GM19238 (cell line): ENCODE data around the gene RPL7A.
"Not testable (repeated sequence)": the region's sequence is repeated elsewhere in the genome, so short reads cannot be mapped to it uniquely, and the experiment has no call there.

ENCODE experiments used
- DNase-seq: peaks from one replicate; pipeline ENCODE4 v3.0.0; 2011; ENCODE audit warnings: low spot score; ENCODE audit not compliant: insufficient read length

RPL7A gene

GRCh38 chr9:133347985-133348717 is at the start of gene RPL7A, which contains the start of gene MED22:
Gene RPL7A, plus strand, starts transcription at chr9:133348218. Its CDS starts 26 bp downstream, at chr9:133348244.
Gene MED22, minus strand, starts transcription at chr9:133348131. Its CDS starts 1,469 bp downstream, at chr9:133346662.
- DNase-seq: peak; percentile 86

GRCh38 chr9:133299996-133300395 is 48.0 kb upstream of the RPL7A start:
- not testable (repeated sequence) for DNase-seq

DNA sequence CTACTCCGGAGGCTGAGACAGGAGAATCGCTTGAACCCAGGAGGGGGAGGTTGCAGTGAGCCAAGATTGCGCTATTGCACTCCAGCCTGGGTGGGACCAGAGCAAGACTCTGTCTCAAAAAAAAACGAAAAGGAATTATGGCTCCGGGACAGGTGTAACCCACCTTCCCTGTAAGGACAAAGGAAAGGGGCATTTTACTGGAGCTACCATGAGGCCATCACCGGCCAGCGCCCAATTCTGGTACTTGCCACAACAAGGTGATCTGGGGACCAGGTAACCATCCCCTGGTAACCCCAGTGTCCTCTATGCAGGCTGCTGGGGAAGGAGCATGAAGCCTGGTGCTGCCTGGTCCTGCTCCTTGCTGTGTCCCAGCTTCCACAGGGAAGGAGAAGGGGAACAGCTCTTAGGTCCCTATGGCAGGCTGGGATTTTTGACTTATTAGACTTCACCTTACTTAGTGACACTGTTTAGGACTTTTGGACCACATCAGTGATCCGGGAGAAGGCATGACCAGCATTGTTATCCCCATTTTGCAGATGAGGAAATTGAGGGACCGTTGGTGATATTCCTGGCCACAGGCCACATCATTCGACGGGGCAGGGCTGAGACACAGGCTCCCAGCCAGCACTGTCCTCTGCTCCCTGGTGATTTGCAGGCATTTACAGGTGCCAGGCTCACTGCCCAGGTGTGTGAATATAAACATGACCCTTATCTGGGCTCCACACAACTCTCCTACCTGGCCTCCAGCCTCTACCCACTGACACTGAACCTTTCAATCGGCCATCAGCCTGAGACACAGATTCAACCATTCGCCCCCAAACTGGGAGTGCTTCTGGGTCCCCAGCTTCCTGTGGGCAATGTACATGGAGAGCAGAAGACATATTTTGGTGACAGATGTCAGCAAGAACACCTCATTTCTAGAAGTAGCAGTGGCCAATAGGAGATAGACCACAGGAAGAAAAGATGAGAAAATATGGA is 46.5 kb upstream of the RPL7A start:
- DNase-seq: no peak

- DNase-seq: no peak
Measured at GRCh38 chr9:133303266-133304157, 44.5 kb upstream of the RPL7A start.

DNA sequence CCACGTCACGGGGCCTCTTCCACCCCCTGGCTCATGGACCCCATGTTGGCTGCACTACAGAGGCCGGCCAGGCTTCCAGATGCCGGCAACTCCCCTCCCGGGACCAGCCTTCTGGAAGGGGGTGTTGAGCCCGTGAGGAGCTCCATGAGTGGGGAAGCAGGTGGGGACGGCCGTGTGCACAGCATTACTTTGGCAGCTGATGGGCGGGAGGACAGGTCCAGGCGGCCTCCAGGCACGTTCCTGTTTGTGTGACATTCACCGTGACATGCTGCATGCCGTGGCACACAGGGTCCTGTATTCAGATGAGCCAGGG is 43.9 kb upstream of the RPL7A start:
- DNase-seq: no peak

DNA sequence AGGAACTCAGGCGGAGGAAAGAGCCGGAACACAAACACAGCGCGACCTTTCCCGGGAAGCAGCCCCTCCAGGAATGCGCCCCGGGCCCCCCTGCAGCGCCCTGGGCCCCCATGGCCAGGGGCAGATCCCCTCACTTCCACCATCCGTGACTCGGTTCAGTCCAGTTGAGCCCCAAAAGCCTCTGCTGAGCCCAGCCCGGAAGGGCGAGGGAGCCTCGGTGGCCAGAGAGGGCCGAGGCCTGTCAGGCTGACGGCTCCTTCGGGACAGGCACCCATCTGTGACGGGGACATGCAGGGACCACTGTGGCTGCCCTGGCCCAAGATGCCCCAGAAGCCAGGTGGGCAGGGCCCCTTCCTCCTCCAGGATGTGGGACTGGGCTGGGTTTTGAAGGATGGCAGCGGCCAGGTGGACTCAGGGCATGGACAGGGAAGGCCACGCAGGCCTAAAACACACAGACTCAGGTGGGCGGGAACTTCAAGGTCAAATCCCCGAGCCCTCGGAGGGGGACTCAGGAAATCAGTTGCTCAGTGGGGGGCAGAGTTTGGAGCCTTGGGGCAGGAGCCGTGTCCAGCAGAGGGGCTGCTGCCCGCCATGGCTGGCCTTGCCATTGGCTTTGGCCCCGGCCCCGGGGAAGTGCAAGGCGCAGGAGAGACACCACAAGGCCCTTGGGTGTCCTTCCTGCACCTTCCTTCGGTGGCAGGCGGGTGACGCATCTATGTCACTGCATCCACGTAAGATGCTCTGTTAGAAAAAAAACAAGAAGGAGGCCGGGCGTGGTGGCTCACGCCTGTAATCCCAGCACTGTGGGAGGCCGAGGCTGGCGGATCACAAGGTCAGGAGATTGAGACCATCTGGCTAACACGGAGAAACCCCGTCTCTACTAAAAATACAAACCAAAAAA is 43.3 kb upstream of the RPL7A start:
- DNase-seq: no peak

DNA sequence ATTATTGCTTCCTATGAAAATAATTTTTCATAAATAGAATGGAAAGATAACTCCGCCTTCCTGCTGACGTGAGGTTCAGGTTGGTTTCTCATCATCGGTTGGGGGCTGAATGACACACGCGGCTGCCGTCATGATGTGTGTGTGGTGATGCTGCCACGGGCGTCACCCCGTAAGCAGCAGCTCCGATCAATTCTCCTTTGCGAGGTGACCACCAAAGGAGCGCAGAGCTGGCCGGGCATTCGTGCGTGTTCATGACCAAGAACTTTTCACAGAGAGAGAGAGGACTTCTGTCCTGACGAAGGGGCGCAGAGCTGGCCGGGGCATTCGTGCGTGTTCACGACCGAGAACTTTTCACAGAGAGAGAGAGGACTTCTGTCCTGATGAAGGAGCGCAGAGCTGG is 42.3 kb upstream of the RPL7A start:
- DNase-seq: no peak

GRCh38 chr9:133306242-133307204 is 41.5 kb upstream of the RPL7A start:
- no peak for DNase-seq

DNA sequence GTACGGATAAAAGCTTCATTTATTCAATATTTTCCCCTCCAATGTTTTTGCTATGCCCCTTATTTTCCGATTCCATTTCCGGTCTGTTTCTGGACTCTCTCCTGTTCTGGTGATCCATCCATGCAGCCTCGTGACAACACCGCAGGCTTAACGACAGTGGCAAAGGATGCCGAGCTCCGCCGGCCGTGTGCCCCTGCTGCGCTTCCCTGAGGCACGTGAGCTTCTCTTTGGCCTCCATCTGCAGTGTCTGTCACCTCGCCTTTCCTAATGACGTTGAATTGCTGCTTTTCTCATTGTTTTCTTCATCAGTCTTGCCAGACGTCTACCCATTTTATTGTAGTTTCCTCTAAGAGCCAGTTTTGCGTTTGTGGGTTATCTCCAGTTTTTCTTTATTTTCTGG is 40.7 kb upstream of the RPL7A start:
- no peak for DNase-seq

DNA sequence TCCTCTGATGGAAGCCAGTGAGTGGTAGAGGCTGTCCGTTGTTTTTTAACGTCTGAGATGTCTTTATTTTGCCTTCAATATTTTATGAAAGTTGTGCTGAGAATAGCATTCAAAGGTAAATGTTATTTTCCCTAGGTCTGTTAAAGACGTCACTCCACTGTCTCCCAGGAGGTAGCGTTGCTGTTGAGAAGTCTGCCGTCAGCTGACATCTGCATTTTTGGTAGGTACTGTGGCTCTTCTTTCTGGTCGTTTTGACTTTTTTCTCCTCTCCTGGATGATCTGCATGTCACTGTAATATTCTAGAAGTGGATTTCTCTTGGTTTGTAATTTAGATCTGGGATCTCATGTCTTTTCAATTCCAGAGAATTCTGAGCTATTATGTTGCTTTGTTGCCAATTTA is 38.4 kb upstream of the RPL7A start:
- no peak for DNase-seq

- no peak for DNase-seq
Measured at GRCh38 chr9:133315997-133316396, 32.0 kb upstream of the RPL7A start.

DNA sequence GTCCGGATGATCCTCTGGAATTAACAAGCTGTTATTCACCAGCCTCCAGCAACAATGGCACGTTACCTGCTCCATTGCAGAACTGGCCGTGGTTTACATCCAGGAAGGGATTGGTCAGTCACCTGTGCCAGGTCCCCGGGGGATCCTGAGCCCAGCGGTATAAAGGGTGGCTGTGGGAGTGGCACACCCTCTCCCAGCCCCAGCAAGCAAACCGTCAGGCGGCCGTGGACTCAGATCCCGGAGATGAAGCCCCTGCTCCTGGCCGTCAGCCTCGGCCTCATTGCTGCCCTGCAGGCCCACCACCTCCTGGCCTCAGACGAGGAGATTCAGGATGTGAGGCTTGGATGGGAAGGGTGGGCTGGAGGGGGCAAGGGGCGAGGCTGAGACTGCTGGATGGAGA is 30.5 kb upstream of the RPL7A start:
- DNase-seq: not testable (repeated sequence)

DNA sequence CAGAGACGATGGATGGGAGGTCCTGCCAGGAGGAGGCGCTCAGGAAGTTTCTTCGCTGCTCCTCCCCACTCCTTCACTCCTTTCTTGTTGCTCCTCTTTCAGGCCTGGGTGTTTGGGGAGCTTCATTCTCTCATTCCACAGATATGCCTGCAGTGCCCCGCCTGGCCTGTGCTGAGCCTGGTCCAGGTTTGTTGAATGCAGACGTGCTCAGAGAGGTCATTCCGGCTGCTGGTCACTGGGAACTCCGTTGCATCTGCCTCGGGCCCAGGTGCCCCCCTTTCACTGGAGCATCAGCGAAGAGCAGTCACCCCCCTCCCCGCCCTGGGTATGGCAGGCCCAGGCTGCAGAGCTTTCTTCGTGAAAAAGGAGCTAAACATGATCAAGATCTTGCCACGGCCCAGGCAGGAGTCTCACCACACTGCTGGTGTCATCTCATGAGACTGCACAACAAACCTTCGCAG is 27.6 kb upstream of the RPL7A start:
- DNase-seq: no peak

GRCh38 chr9:133321411-133321935 is 26.5 kb upstream of the RPL7A start:
- DNase-seq: no peak

GRCh38 chr9:133322701-133323100 is 25.3 kb upstream of the RPL7A start:
- DNase-seq: no peak

GRCh38 chr9:133323211-133323610 is 24.8 kb upstream of the RPL7A start:
- no peak for DNase-seq

DNA sequence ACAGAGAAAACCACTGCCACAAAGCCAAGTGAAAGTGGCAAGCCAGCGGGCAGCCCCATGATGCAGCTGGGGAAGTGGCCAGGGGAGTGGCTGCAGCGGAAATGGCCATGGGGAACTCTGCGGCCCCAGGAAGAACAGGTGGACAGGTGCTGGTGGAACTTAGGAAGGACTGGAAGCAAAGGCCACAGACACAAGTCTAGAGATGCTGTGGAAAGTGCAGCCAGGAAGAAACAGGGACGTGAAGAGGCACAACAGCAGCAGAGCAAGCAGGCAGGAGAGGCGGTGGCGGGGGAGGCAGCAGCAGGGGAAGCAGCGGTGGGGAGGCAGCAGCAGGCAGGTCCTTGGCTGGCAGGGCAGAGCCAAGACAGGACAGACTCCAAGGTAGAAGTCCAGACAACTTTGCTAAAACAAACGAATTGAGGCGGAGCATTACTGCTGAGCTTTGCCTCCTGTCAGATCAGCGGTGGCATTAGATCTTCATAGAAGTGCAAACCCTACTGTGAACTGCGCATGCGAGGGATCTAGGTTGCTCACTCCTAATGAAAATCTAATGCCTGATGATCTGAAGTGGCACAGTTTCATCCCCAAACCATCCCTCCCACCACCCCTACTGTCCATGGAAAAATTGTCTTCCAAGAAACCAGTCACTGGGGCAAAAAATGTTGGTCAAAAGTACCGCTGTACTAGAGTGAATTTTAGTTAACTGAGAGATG is 23.9 kb upstream of the RPL7A start:
- DNase-seq: no peak

DNA sequence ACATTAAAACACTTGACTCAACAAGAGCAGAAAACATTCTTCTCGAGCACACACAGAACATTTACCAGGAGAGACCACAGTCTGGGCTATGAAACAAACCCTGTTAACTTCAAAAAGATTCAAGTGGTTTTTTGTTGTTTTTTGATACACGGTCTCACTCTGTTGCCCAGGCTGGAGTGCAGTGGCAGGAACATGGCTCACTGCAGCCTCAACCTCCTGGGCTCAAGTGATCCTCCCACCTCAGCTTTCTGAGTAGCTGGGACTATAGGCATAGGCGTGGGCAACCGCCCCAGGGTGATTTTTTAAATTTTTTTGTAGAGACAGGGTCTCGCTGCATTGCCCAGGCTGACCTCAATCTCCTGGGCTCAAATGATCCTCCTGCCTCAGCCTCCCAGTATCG is 21.0 kb upstream of the RPL7A start:
- DNase-seq: not testable (repeated sequence)
